ENCODE results near the gene PXMP4. TPM values are rescaled to one million over a fixed set of nuclear protein-coding genes. Genes with fewer than 3 reads are reported as not detected.

The PXMP4 gene
- total and polyA plus RNA-seq, 2 donors from 2014 or later: 9.8 to 11.6 TPM

- H3K27ac ChIP-seq (ENCODE audit: low read depth in 2 of 2, low read length in 2 of 2): no peak overlapping the region
- H3K36me3 ChIP-seq (ENCODE audit: control insufficient read depth in 2 of 3, insufficient read depth in 3 of 3, low read length in 3 of 3): peaks cover 0 to 2% (median 0%) of the 10 kb centered on the region in 3 donors
- no peak for TF ChIP-seq CTCF (IDR thresholded peaks at IDR 0.05; ENCODE audit: borderline replicate concordance, extremely low read depth, insufficient read depth)
- H3K9me3 ChIP-seq (ENCODE audit: control insufficient read depth in 2 of 3, insufficient read depth in 1 of 3, low read length in 3 of 3): no peaks in the 10 kb centered on the region
- no peaks in the 10 kb centered on the region for H3K4me1 ChIP-seq (ENCODE audit: control insufficient read depth in 2 of 3, insufficient read depth in 2 of 3, low read depth in 1 of 3, low read length in 3 of 3)
- FAIRE-seq: no peak
- H3K4me3 ChIP-seq (ENCODE audit: low read length in 3 of 3): no peak overlapping the region
- no peak overlapping the region for H3K9ac ChIP-seq (ENCODE audit: low read length in 3 of 3)
- DNase-seq: no peak
- H3K27me3 ChIP-seq (ENCODE audit: control insufficient read depth, insufficient read depth, low read length): no peaks in the 10 kb centered on the region
- intact Hi-C loops (cut with DNase I): no loop called here
These were observed 24.8 kb upstream of the PXMP4 start for GRCh38 chr20:33744773-33745385.

GRCh38 chr20:33744181-33744580 is 24.1 kb upstream of the PXMP4 start:
- Histone ChIP-seq H3K9ac (ENCODE audit: low read length in 3 of 3) (no peak overlapping the region), H3K9me3 (ENCODE audit: control insufficient read depth in 2 of 3, insufficient read depth in 1 of 3, low read length in 3 of 3) (no peaks in the 10 kb centered on the region), H3K36me3 (ENCODE audit: control insufficient read depth in 2 of 3, insufficient read depth in 3 of 3, low read length in 3 of 3) (peaks cover 0 to 2% (median 0%) of the 10 kb centered on the region in 3 donors), H3K4me3 (ENCODE audit: low read length in 3 of 3) (no peak overlapping the region), H3K27me3 (ENCODE audit: control insufficient read depth, insufficient read depth, low read length) (no peaks in the 10 kb centered on the region), H3K4me1 (ENCODE audit: control insufficient read depth in 2 of 3, insufficient read depth in 2 of 3, low read depth in 1 of 3, low read length in 3 of 3) (no peaks in the 10 kb centered on the region), H3K27ac (ENCODE audit: low read depth in 2 of 2, low read length in 2 of 2) (no peak overlapping the region)
- FAIRE-seq: no peak
- DNase-seq: no peak
- intact Hi-C loops (cut with DNase I): no loop called here
- no peak for TF ChIP-seq CTCF (IDR thresholded peaks at IDR 0.05; ENCODE audit: borderline replicate concordance, extremely low read depth, insufficient read depth)

- Histone ChIP-seq H3K27me3 (ENCODE audit: control insufficient read depth, insufficient read depth, low read length) (no peaks in the 10 kb centered on the region), H3K4me3 (ENCODE audit: low read length in 3 of 3) (no peak overlapping the region), H3K27ac (ENCODE audit: low read depth in 2 of 2, low read length in 2 of 2) (no peak overlapping the region), H3K4me1 (ENCODE audit: control insufficient read depth in 2 of 3, insufficient read depth in 2 of 3, low read depth in 1 of 3, low read length in 3 of 3) (no peaks in the 10 kb centered on the region), H3K9ac (ENCODE audit: low read length in 3 of 3) (no peak overlapping the region), H3K36me3 (ENCODE audit: control insufficient read depth in 2 of 3, insufficient read depth in 3 of 3, low read length in 3 of 3) (no peaks in the 10 kb centered on the region), H3K9me3 (ENCODE audit: control insufficient read depth in 2 of 3, insufficient read depth in 1 of 3, low read length in 3 of 3) (peaks cover 0 to 19% (median 0%) of the 10 kb centered on the region in 3 donors)
- no peak for FAIRE-seq
- DNase-seq: no peak
- no peak for TF ChIP-seq CTCF (IDR thresholded peaks at IDR 0.05; ENCODE audit: borderline replicate concordance, extremely low read depth, insufficient read depth)
- intact Hi-C loops (cut with DNase I): no loop called here
These were observed 20.1 kb upstream of the PXMP4 start for GRCh38 chr20:33740189-33740588.

- Histone ChIP-seq H3K36me3 (ENCODE audit: control insufficient read depth in 2 of 3, insufficient read depth in 3 of 3, low read length in 3 of 3) (no peaks in the 10 kb centered on the region), H3K4me1 (ENCODE audit: control insufficient read depth in 2 of 3, insufficient read depth in 2 of 3, low read depth in 1 of 3, low read length in 3 of 3) (no peaks in the 10 kb centered on the region), H3K9ac (ENCODE audit: low read length in 3 of 3) (no peak overlapping the region), H3K4me3 (ENCODE audit: low read length in 3 of 3) (no peak overlapping the region), H3K27me3 (ENCODE audit: control insufficient read depth, insufficient read depth, low read length) (no peaks in the 10 kb centered on the region), H3K27ac (ENCODE audit: low read depth in 2 of 2, low read length in 2 of 2) (no peak overlapping the region), H3K9me3 (ENCODE audit: control insufficient read depth in 2 of 3, insufficient read depth in 1 of 3, low read length in 3 of 3) (peaks cover 0 to 19% (median 0%) of the 10 kb centered on the region in 3 donors)
- intact Hi-C loops (cut with DNase I): no loop called here
- no peak for TF ChIP-seq CTCF (IDR thresholded peaks at IDR 0.05; ENCODE audit: borderline replicate concordance, extremely low read depth, insufficient read depth)
- FAIRE-seq (no peak), DNase-seq (no peak)
These were observed 19.4 kb upstream of the PXMP4 start for GRCh38 chr20:33739493-33739892.
